ENCODE data around the gene JARID2.

The JARID2 gene

GRCh38 chr6:15433511-15433861, 187.6 kb downstream of the JARID2 start:
- H3K9me2 ChIP-seq (replicated peaks; ENCODE audit: insufficient read depth, low read length), result no peaks in the 10 kb centered on the region
- no peaks in the 10 kb centered on the region for H3K79me2 ChIP-seq (ENCODE audit: insufficient read depth, low read length)
- H2AFZ ChIP-seq (ENCODE audit: low read depth, low read length, severe bottlenecking), result no peak overlapping the region
- no peaks in the 10 kb centered on the region for H4K20me1 ChIP-seq (ENCODE audit: low read depth, low read length)
- H3K36me3 ChIP-seq (ENCODE audit: low read length), result no peaks in the 10 kb centered on the region
- H3F3A ChIP-seq (ENCODE audit: insufficient read depth), result no peaks in the 10 kb centered on the region
- no peak overlapping the region for H3K9ac ChIP-seq (ENCODE audit: low read length)
- no peaks in the 10 kb centered on the region for H3K9me3 ChIP-seq (ENCODE audit: insufficient read depth, low read length)
- TF ChIP-seq, protein P1, sequence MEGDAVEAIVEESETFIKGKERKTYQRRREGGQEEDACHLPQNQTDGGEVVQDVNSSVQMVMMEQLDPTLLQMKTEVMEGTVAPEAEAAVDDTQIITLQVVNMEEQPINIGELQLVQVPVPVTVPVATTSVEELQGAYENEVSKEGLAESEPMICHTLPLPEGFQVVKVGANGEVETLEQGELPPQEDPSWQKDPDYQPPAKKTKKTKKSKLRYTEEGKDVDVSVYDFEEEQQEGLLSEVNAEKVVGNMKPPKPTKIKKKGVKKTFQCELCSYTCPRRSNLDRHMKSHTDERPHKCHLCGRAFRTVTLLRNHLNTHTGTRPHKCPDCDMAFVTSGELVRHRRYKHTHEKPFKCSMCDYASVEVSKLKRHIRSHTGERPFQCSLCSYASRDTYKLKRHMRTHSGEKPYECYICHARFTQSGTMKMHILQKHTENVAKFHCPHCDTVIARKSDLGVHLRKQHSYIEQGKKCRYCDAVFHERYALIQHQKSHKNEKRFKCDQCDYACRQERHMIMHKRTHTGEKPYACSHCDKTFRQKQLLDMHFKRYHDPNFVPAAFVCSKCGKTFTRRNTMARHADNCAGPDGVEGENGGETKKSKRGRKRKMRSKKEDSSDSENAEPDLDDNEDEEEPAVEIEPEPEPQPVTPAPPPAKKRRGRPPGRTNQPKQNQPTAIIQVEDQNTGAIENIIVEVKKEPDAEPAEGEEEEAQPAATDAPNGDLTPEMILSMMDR (IDR thresholded peaks at IDR 0.05; ENCODE audit: insufficient read depth, low read length, poor library complexity, severe bottlenecking), result no peak
- TF ChIP-seq EZH2phosphoT487 (conservative IDR thresholded peaks at IDR 0.05; ENCODE audit: low read length), result no peak
- H3K4me3 ChIP-seq (ENCODE audit: insufficient read depth, low read length, poor library complexity, severe bottlenecking), result no peak overlapping the region
- H3K27ac ChIP-seq (ENCODE audit: low read depth, low read length), result no peak overlapping the region
- H3K4me2 ChIP-seq (ENCODE audit: low read depth, low read length, poor library complexity, severe bottlenecking), result no peak overlapping the region
- H3K27me3 ChIP-seq (ENCODE audit: low read length), result no peaks in the 10 kb centered on the region

DNA sequence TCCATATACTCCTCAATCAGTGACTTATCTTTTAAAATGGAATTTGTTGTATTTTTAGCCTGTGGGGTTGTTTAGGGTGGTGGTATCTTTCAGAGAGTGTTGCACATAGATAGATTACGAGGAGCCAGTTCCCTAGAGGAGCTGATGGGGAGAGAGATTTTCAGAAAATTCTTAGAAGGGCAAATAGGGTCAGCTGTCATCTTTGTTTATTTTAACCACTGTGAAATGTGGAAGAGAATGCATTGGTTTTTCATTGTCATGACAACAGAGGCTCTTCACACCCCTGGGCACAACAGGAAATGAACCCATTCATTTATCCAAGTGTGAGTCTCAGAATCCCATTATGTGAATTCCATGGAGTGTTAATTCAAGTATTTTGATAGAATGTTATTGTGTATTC, 188.4 kb downstream of the JARID2 start:
- H3K36me3 ChIP-seq (ENCODE audit: low read length), result no peaks in the 10 kb centered on the region
- H3K4me3 ChIP-seq (ENCODE audit: insufficient read depth, low read length, poor library complexity, severe bottlenecking), result no peak overlapping the region
- no peaks in the 10 kb centered on the region for H4K20me1 ChIP-seq (ENCODE audit: low read depth, low read length)
- no peak overlapping the region for H3K27ac ChIP-seq (ENCODE audit: low read depth, low read length)
- no peaks in the 10 kb centered on the region for H3F3A ChIP-seq (ENCODE audit: insufficient read depth)
- H2AFZ ChIP-seq (ENCODE audit: low read depth, low read length, severe bottlenecking), result no peak overlapping the region
- no peak overlapping the region for H3K4me2 ChIP-seq (ENCODE audit: low read depth, low read length, poor library complexity, severe bottlenecking)
- no peak overlapping the region for H3K9ac ChIP-seq (ENCODE audit: low read length)
- no peaks in the 10 kb centered on the region for H3K9me3 ChIP-seq (ENCODE audit: insufficient read depth, low read length)
- TF ChIP-seq EZH2phosphoT487 (conservative IDR thresholded peaks at IDR 0.05; ENCODE audit: low read length), result no peak
- TF ChIP-seq, protein P1 (IDR thresholded peaks at IDR 0.05; ENCODE audit: insufficient read depth, low read length, poor library complexity, severe bottlenecking), result no peak
- H3K9me2 ChIP-seq (replicated peaks; ENCODE audit: insufficient read depth, low read length), result no peaks in the 10 kb centered on the region
- no peaks in the 10 kb centered on the region for H3K79me2 ChIP-seq (ENCODE audit: insufficient read depth, low read length)
- no peaks in the 10 kb centered on the region for H3K27me3 ChIP-seq (ENCODE audit: low read length)

GRCh38 chr6:15434823-15435380, 189.0 kb downstream of the JARID2 start:
- no peak overlapping the region for H3K4me2 ChIP-seq (ENCODE audit: low read depth, low read length, poor library complexity, severe bottlenecking)
- no peak overlapping the region for H3K27ac ChIP-seq (ENCODE audit: low read depth, low read length)
- no peaks in the 10 kb centered on the region for H3K36me3 ChIP-seq (ENCODE audit: low read length)
- no peaks in the 10 kb centered on the region for H4K20me1 ChIP-seq (ENCODE audit: low read depth, low read length)
- no peak overlapping the region for H3K9ac ChIP-seq (ENCODE audit: low read length)
- H3K4me3 ChIP-seq (ENCODE audit: insufficient read depth, low read length, poor library complexity, severe bottlenecking), result no peak overlapping the region
- no peaks in the 10 kb centered on the region for H3F3A ChIP-seq (ENCODE audit: insufficient read depth)
- H3K9me3 ChIP-seq (ENCODE audit: insufficient read depth, low read length), result no peaks in the 10 kb centered on the region
- H2AFZ ChIP-seq (ENCODE audit: low read depth, low read length, severe bottlenecking), result no peak overlapping the region
- no peaks in the 10 kb centered on the region for H3K27me3 ChIP-seq (ENCODE audit: low read length)
- no peak for TF ChIP-seq EZH2phosphoT487 (conservative IDR thresholded peaks at IDR 0.05; ENCODE audit: low read length)
- TF ChIP-seq, protein P1 (IDR thresholded peaks at IDR 0.05; ENCODE audit: insufficient read depth, low read length, poor library complexity, severe bottlenecking), result no peak
- no peaks in the 10 kb centered on the region for H3K9me2 ChIP-seq (replicated peaks; ENCODE audit: insufficient read depth, low read length)
- H3K79me2 ChIP-seq (ENCODE audit: insufficient read depth, low read length), result no peaks in the 10 kb centered on the region

Measured in SU-DHL-6 (cell line).